HG02970 (cell line): Measurements from ENCODE around the gene KCNQ1.
A peak's percentile ranks its signal among the peaks of the same experiment; 100 is the strongest.

Experiments
- ATAC-seq: cut with Tn5 transposase; IDR thresholded peaks from one replicate; pipeline ENCODE4 v1.9.1; 2021; ENCODE audit warnings: mild to moderate bottlenecking, moderate library complexity, moderate number of reproducible peaks; ENCODE audit not compliant: unreplicated experiment, low FRiP score

Gene KCNQ1

DNA sequence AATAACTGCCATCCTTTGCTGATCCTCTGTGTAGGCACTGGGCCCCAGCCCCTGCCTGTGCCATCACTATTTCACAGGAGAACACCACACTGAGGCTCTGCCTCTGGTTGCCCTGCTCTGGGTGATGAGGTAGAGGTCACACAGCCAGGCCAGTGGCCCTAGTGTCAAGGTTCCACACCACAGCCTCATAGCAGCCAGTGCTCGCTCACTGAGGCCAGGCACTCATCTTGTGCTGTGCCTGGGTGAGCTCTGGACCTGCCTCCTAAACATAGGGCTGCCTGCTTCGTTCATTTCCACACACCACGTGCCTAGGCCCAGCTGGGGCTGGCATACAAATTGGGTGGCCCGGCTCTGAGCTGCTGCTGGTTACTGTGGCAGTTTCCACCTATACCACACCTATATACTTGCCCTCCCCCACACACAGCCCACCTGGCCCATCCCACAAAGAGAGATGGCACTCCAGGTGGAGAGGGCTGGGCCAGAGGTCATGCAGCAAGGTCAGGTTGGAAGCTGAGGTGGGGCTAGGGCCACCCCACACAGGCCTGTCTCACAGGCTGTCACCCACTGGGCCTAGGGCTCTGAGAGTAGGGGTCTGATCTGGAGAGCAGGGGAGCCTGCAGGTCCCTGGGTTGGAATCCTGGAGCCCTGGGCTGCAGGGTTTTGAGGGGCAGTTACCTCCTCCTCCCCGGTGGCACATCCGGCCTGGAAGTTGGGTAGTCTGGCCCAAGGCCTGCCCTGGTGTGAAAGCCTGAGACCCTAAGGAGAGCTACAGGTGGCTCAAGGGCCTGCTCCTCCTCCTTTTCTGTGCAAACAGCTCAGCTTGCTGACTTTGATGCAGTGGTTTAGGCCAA is 243.8 kb downstream of the KCNQ1 start:
- ATAC-seq: no peak

- ATAC-seq: no peak
These were observed 245.1 kb downstream of the KCNQ1 start for GRCh38 chr11:2689651-2690575.

- ATAC-seq: no peak
These were observed 246.0 kb downstream of the KCNQ1 start for GRCh38 chr11:2690596-2691354.

DNA sequence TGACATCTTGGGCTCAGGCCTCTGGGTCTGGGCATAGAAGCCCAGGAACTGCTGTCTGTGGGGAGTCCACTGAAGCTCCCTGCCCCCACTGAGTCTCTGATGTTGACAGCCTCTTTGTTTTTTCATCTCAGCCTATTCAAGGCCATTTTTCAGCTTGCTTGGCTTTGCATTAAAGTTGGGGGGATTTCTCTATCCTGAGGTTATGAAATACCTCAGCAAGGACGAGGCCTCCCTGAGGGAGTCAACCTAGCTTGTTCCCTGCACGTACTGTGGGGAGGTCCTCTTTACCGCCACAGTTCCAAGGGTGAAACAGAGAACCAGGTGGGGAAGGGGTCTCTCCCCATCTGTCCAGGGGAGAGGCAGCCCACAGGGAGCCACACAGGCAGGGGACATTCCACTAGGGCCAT is 246.6 kb downstream of the KCNQ1 start:
- ATAC-seq: no peak

- ATAC-seq: no peak
These were observed 247.4 kb downstream of the KCNQ1 start for GRCh38 chr11:2691991-2692875.

DNA sequence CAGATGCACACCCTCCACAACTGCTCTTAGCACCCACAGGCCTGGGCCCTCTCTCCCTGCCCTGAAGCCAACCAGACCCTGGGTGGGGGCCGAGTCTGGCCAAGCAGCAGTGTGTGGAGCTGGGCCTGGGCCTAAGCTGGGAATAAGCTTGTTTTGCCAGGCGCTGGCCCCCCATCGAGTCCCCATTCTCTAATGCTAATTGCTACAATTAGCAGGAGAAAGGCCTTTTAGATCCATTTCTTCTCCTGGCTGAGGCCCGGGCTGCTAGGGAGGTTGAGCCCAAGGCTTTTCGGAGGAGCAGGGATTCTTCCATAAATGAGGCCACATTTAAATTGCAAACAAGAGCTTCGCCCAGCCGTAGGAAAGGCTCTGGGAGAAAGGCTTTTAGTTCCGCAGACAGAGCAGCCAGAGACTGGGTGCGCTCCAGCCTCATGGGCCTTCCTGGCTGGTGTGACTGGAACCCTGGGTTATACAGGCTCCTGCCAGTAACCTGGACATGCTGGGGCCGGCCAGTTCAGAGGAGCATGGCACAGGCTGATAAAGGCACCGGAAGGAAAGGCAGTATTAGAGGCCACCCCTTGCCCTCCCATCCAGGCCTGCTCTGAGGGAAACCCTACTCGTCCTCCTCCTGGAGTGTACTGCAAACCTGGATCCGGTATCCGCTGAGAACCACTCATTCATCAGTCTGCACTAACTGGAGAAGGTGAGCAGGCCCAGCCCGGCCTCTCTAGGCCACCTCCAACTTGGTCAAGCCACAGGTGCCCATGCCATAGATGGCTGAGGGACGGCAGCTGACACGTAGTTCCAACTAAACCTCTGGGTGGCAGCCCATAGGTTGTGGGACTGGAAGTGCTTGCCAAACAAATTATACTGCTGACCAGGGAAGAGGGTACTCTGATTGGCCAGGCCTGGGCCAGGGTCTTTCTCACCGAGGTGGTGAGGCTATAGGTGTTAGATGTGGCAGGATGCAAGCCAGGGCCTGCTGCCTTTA is 248.8 kb downstream of the KCNQ1 start:
- no peak for ATAC-seq

DNA sequence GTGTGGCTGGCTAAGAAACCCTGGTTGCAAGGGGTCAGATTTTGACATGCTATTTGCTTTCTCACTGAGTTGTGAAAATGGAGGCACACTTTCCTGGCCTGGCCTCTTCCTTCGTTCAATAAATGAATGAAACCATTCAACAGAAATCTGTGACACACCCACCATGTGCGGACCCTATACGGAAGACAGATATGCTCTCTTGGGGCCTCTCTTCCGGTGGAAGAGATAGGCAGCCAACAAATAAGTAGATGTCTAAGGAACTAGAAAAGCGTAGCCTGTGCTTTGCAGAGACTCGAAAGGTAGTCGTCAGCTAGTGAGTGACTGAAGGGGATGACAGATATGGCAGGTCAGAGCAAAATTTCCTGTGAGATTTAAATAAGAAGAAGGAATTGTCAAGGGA is 249.7 kb downstream of the KCNQ1 start:
- ATAC-seq: no peak

- no peak for ATAC-seq
These were observed 250.5 kb downstream of the KCNQ1 start for GRCh38 chr11:2694995-2695939.

GRCh38 chr11:2696455-2696854 is 251.6 kb downstream of the KCNQ1 start:
- ATAC-seq: no peak

GRCh38 chr11:2697866-2698265 is 253.1 kb downstream of the KCNQ1 start:
- ATAC-seq: no peak

GRCh38 chr11:2698386-2699184 is 253.8 kb downstream of the KCNQ1 start:
- no peak for ATAC-seq

DNA sequence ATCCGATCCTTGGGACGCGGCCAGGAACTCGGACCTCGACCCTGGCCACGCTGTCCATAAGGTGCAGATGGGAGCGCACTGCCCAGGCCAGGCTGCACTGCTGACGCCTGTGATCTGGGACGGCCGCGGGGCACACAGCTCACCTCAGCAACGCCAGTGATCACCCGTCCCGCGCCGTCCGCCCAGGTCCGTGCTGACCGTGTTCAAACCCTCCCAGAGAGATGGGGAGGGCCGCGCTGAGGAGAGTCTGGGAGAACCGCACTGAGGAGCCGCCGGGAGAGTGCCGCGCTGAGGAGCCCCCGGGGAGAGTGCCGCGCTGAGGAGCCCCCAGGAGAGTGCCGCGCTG is 254.3 kb downstream of the KCNQ1 start:
- ATAC-seq: no peak

- peak; percentile 78 for ATAC-seq
These were observed 255.0 kb downstream of the KCNQ1 start, which contains the start of gene KCNQ1OT1 for GRCh38 chr11:2699531-2700414. KCNQ1OT1 (minus strand) TSS chr11:2699994.

- no peak for ATAC-seq
These were observed 255.8 kb downstream of the KCNQ1 start for GRCh38 chr11:2700415-2701211.

DNA sequence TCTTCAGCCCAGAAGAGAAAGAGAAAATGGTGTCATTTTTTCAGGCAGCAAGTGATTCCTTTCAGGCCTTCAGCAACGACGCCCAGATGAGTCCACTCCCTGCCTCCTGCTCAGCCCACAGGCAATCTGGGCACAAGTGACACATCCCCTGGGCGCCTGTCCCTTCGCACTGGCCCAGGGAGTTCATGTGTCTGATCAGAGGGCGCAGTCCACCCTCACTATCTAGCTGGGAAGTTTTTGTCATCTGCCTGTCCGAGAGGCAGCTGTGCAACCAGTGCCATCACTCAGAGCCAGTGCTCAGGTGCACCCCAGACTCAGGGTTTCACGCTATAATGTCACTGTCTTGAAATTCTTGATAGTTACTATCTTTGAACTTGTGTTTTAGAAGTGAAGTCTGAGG is 256.4 kb downstream of the KCNQ1 start:
- no peak for ATAC-seq
